Astrocyte (in vitro differentiated cells and primary cell): Measurements from ENCODE around the gene CBLL1. TPM values are rescaled to one million over a fixed set of nuclear protein-coding genes. Genes with fewer than 3 reads are reported as not detected.

Experiments
- DNase-seq: peaks from one replicate; pipeline ENCODE4 v3.0.0-alpha.2; 2010; ENCODE audit warnings: low read depth
- FAIRE-seq: peaks from 2 replicates; lab custom pipeline; 2011; peaks lifted over from hg19 to GRCh38; lab: Jason Lieb, UNC
- H2AFZ ChIP-seq: 2 replicates; pipeline ENCODE4 v1.6.0; 2012; ENCODE audit warnings: low read depth, low read length, inconsistent platforms
- H3K27ac ChIP-seq: 2 replicates; pipeline ENCODE4 v1.5.1; 2011; ENCODE audit warnings: low read depth, low read length, inconsistent platforms
- H3K27me3 ChIP-seq: 2 replicates; pipeline ENCODE4 v1.6.0; 2011; ENCODE audit warnings: low read length, inconsistent platforms; ENCODE audit not compliant: insufficient read depth
- H3K36me3 ChIP-seq: 2 replicates; pipeline ENCODE4 v1.5.1; 2011; ENCODE audit warnings: low read length, inconsistent platforms; ENCODE audit not compliant: insufficient read depth
- H3K4me1 ChIP-seq: 2 replicates; pipeline ENCODE4 v1.5.1; 2011; ENCODE audit warnings: low read length, inconsistent platforms; ENCODE audit not compliant: insufficient read depth
- H3K4me2 ChIP-seq: 2 replicates; pipeline ENCODE4 v1.6.0; 2012; ENCODE audit warnings: low read length, inconsistent platforms
- H3K4me3 ChIP-seq: 2 replicates; pipeline ENCODE4 v1.5.1; 2011; ENCODE audit warnings: low read depth, mild to moderate bottlenecking, low read length, inconsistent platforms; ENCODE audit not compliant: insufficient read depth
- H3K79me2 ChIP-seq: 2 replicates; pipeline ENCODE4 v1.6.0; 2012; ENCODE audit warnings: mild to moderate bottlenecking, low read length, inconsistent platforms; ENCODE audit not compliant: insufficient read depth
- H3K9ac ChIP-seq: 2 replicates; pipeline ENCODE4 v1.6.0; 2012; ENCODE audit warnings: mild to moderate bottlenecking, low read length, inconsistent platforms
- H3K9me3 ChIP-seq: 2 replicates; pipeline ENCODE4 v1.5.1; 2012; ENCODE audit warnings: low read depth, mild to moderate bottlenecking, low read length, inconsistent platforms; ENCODE audit not compliant: insufficient read depth
- H4K20me1 ChIP-seq: 2 replicates; pipeline ENCODE4 v1.6.0; 2012; ENCODE audit warnings: low read length, inconsistent platforms; ENCODE audit not compliant: insufficient read depth
- H3K27ac Mint-ChIP-seq: one replicate; pipeline ENCODE4 v1.8.0; 2021; ENCODE audit warnings: mild to moderate bottlenecking, mixed read lengths; ENCODE audit not compliant: unreplicated experiment
- H3K27me3 Mint-ChIP-seq: one replicate; pipeline ENCODE4 v1.8.0; 2021; ENCODE audit warnings: low read depth, mixed read lengths; ENCODE audit not compliant: unreplicated experiment
- H3K36me3 Mint-ChIP-seq: one replicate; pipeline ENCODE4 v1.8.0; 2021; ENCODE audit warnings: low read depth, mixed read lengths; ENCODE audit not compliant: unreplicated experiment
- H3K4me1 Mint-ChIP-seq: one replicate; pipeline ENCODE4 v1.8.0; 2021; ENCODE audit warnings: low read depth, mixed read lengths; ENCODE audit not compliant: unreplicated experiment
- H3K4me3 Mint-ChIP-seq: one replicate; pipeline ENCODE4 v1.8.0; 2021; ENCODE audit warnings: mild to moderate bottlenecking, moderate library complexity, mixed read lengths; ENCODE audit not compliant: unreplicated experiment
- H3K9me3 Mint-ChIP-seq: one replicate; pipeline ENCODE4 v1.8.0; 2021; ENCODE audit warnings: mild to moderate bottlenecking, mixed read lengths; ENCODE audit not compliant: unreplicated experiment
- CTCF ChIP-seq: IDR thresholded peaks from 2 replicates; pipeline ENCODE4 v1.5.1; 2011; ENCODE audit warnings: low read depth, mild to moderate bottlenecking, inconsistent platforms, low read length, moderate library complexity; ENCODE audit not compliant: insufficient read depth
- EZH2 ChIP-seq: IDR thresholded peaks from 2 replicates; pipeline ENCODE4 v1.6.1; 2012; ENCODE audit warnings: mild to moderate bottlenecking, low read length, inconsistent platforms; ENCODE audit not compliant: insufficient read depth
- total RNA-seq: library from RNA; stranded (reverse); gene quantifications from 2 replicates; pipeline ENCODE4 v1.2.1, GENCODE V29; 2021

Gene CBLL1
- total RNA-seq, 1 donor from 2014 or later = 27.3 TPM

- Histone ChIP-seq H3K36me3 (no peaks in the 10 kb centered on the region), H3K9ac (no peak overlapping the region), H3K27ac (no peak overlapping the region), H3K4me1 (no peaks in the 10 kb centered on the region), H3K27me3 (peaks cover 18% of the 10 kb centered on the region), H3K4me3 (no peak overlapping the region), H3K79me2 (no peaks in the 10 kb centered on the region), H4K20me1 (no peaks in the 10 kb centered on the region), H3K4me2 (no peak overlapping the region), H2AFZ (no peak overlapping the region), H3K9me3 (no peaks in the 10 kb centered on the region)
- no peak overlapping the region for H3K27ac Mint-ChIP-seq
- no peaks in the 10 kb centered on the region for H3K36me3 Mint-ChIP-seq
- TF ChIP-seq CTCF (no peak), EZH2 (no peak)
- no peaks in the 10 kb centered on the region for H3K9me3 Mint-ChIP-seq
- DNase-seq (no peak), FAIRE-seq (no peak)
- no peaks in the 10 kb centered on the region for H3K4me1 Mint-ChIP-seq
- peaks cover 11% of the 10 kb centered on the region for H3K27me3 Mint-ChIP-seq
- no peak overlapping the region for H3K4me3 Mint-ChIP-seq
Measured at GRCh38 chr7:107785926-107786325, 42.0 kb downstream of the CBLL1 start.

- Mint-ChIP-seq H3K27me3 (peaks cover 7% of the 10 kb centered on the region), H3K4me1 (no peaks in the 10 kb centered on the region), H3K4me3 (no peak overlapping the region), H3K9me3 (no peaks in the 10 kb centered on the region), H3K36me3 (no peaks in the 10 kb centered on the region), H3K27ac (no peak overlapping the region)
- H2AFZ ChIP-seq = no peak overlapping the region
- H3K79me2 ChIP-seq = no peaks in the 10 kb centered on the region
- H3K4me2 ChIP-seq = no peak overlapping the region
- peaks cover 18% of the 10 kb centered on the region for H3K27me3 ChIP-seq
- no peaks in the 10 kb centered on the region for H3K9me3 ChIP-seq
- no peaks in the 10 kb centered on the region for H3K36me3 ChIP-seq
- no peaks in the 10 kb centered on the region for H3K4me1 ChIP-seq
- DNase-seq (no peak), FAIRE-seq (no peak)
- H4K20me1 ChIP-seq = no peaks in the 10 kb centered on the region
- H3K4me3 ChIP-seq = no peak overlapping the region
- TF ChIP-seq EZH2 (no peak), CTCF (no peak)
- H3K9ac ChIP-seq = no peak overlapping the region
- H3K27ac ChIP-seq = no peak overlapping the region
Measured at GRCh38 chr7:107788216-107788615, 44.3 kb downstream of the CBLL1 start.

- no peak overlapping the region for H3K4me3 Mint-ChIP-seq
- H3K36me3 Mint-ChIP-seq = no peaks in the 10 kb centered on the region
- H2AFZ ChIP-seq = no peak overlapping the region
- H3K79me2 ChIP-seq = no peaks in the 10 kb centered on the region
- H3K9me3 ChIP-seq = no peaks in the 10 kb centered on the region
- H3K27me3 Mint-ChIP-seq = peaks cover 6% of the 10 kb centered on the region
- no peak for TF ChIP-seq CTCF
- TF ChIP-seq EZH2 = no peak
- FAIRE-seq = no peak
- H3K27ac ChIP-seq = no peak overlapping the region
- no peaks in the 10 kb centered on the region for H3K4me1 ChIP-seq
- H4K20me1 ChIP-seq = no peaks in the 10 kb centered on the region
- H3K27ac Mint-ChIP-seq = no peak overlapping the region
- H3K9ac ChIP-seq = no peak overlapping the region
- peaks cover 18% of the 10 kb centered on the region for H3K27me3 ChIP-seq
- no peaks in the 10 kb centered on the region for H3K9me3 Mint-ChIP-seq
- H3K4me1 Mint-ChIP-seq = no peaks in the 10 kb centered on the region
- no peak overlapping the region for H3K4me3 ChIP-seq
- H3K36me3 ChIP-seq = no peaks in the 10 kb centered on the region
- DNase-seq = no peak
- H3K4me2 ChIP-seq = no peak overlapping the region
Measured at GRCh38 chr7:107788662-107789061, 44.7 kb downstream of the CBLL1 start.
